K562 (cell line): Measurements from ENCODE around the gene MYOT.

Source experiments
- CCAR2 ChIP-seq: fragments of 200-400 bp; formaldehyde crosslinking; IDR thresholded peaks from 2 replicates; pipeline ENCODE4 v1.6.1; 2017; ENCODE audit warnings: mild to moderate bottlenecking, low read depth, low read length
- TF ChIP-seq, protein P1 (sequence below), 3 experiments: IDR thresholded peaks in 2 of 3; conservative IDR thresholded peaks in 1 of 3; 2 replicates each; pipeline ENCODE4 v1.5.1; 2011 to 2012; ENCODE audit warnings: low read length in 3 of 3, mild to moderate bottlenecking in 3 of 3, control low read depth in 2 of 3, improper control_type of control experiment in 1 of 3, inconsistent platforms in 1 of 3, low read depth in 1 of 3, mixed read lengths in 1 of 3, moderate library complexity in 1 of 3; ENCODE audit not compliant: insufficient read depth in 2 of 3

DNA sequence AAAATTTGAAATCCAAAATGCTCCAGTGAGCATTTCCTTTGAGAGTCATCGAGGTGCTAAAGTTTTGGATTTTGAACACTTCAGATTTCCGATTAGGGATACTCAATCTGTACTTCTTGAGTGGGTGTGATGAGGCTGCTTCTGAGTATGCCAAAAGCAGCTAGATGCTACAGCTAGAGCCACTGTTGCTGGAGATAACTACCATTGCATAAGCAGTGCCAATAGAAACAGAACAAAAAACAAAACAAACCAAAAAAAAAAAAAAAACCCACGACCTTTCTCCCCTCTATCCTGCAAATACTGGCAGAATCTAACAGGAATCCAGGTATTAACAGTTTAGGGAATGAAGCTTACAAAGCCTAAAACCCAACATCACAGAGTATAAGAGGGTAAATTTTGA lies 65.1 kb downstream of the MYOT start:
- TF ChIP-seq, protein P1, sequence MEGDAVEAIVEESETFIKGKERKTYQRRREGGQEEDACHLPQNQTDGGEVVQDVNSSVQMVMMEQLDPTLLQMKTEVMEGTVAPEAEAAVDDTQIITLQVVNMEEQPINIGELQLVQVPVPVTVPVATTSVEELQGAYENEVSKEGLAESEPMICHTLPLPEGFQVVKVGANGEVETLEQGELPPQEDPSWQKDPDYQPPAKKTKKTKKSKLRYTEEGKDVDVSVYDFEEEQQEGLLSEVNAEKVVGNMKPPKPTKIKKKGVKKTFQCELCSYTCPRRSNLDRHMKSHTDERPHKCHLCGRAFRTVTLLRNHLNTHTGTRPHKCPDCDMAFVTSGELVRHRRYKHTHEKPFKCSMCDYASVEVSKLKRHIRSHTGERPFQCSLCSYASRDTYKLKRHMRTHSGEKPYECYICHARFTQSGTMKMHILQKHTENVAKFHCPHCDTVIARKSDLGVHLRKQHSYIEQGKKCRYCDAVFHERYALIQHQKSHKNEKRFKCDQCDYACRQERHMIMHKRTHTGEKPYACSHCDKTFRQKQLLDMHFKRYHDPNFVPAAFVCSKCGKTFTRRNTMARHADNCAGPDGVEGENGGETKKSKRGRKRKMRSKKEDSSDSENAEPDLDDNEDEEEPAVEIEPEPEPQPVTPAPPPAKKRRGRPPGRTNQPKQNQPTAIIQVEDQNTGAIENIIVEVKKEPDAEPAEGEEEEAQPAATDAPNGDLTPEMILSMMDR (IDR thresholded peaks at IDR 0.05 in 2 of 3, conservative IDR thresholded peaks at IDR 0.05 in 1 of 3; ENCODE audit: insufficient read depth in 2 of 3, low read depth in 1 of 3, low read length in 3 of 3): no peak
- TF ChIP-seq CCAR2: no peak
